ENCODE measurements around the gene JMJD1C. TPM values are rescaled to one million over a fixed set of nuclear protein-coding genes. Genes with fewer than 3 reads are reported as not detected.

JMJD1C gene
- total RNA-seq, 4 donors from 2014 or later = 41.6 to 77.8 (median 56.9) TPM

- no peak for TF ChIP-seq CTCF (IDR thresholded peaks at IDR 0.05)
- no peak for TF ChIP-seq POLR2A (IDR thresholded peaks at IDR 0.05)
- no peaks in the 10 kb centered on the region for H3K9me3 ChIP-seq
- WGBS, 2 donors = 0% methylated on average over 6 of the region's 6 CpGs
- peak overlapping the region; percentile 87 to 97 (median 94) for H3K27ac ChIP-seq
- intact Hi-C loops (cut with DNase I) = no loop called here
- no peaks in the 10 kb centered on the region for H3K36me3 ChIP-seq
- peak overlapping the region; percentile 42 to 72 (median 58) for H3K4me3 ChIP-seq
- H3K27me3 ChIP-seq = no peaks in the 10 kb centered on the region
- peaks cover 1 to 48% (median 17%) of the 10 kb centered on the region in 3 donors for H3K4me1 ChIP-seq
- no peak for DNase-seq
Measured at GRCh38 chr10:63267414-63268148, 198.2 kb downstream of the JMJD1C start.

- Histone ChIP-seq H3K4me3 (peak overlapping the region; percentile 42 to 72 (median 58)), H3K4me1 (peaks cover 3 to 57% (median 21%) of the 10 kb centered on the region in 3 donors), H3K27ac (peak overlapping the region; percentile 87 to 97 (median 94)), H3K36me3 (no peaks in the 10 kb centered on the region), H3K27me3 (no peaks in the 10 kb centered on the region), H3K9me3 (no peaks in the 10 kb centered on the region)
- no peak for DNase-seq
- 0 to 3% methylated on average over 6 of the region's 6 CpGs for WGBS, 2 donors
- TF ChIP-seq CTCF (IDR thresholded peaks at IDR 0.05) (no peak), POLR2A (IDR thresholded peaks at IDR 0.05) (no peak)
- intact Hi-C loops (cut with DNase I) = no loop called here
Measured at GRCh38 chr10:63266391-63267316, 199.1 kb downstream of the JMJD1C start.

GRCh38 chr10:63265683-63266235 lies 200.0 kb downstream of the JMJD1C start:
- no peaks in the 10 kb centered on the region for H3K9me3 ChIP-seq

DNA sequence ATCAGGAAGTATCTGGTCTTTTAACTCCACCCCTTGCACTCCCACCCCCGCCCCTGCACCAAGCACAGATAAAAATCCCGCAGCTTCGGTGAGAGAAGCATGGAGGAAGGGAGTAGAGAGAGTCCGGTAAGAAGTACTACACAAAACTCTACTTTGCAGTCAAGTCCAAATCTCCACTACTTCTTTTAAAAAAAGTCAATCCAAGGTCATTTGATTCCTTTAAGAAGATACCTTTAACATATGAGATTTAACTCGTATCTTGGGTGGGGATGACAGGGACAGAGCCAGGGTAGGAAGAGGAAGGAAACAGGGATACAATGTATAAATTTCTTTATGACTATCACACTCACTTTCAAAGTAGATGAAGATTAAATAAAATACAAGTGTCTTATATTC lies 200.6 kb downstream of the JMJD1C start:
- peaks cover 0 to 5% (median 0%) of the 10 kb centered on the region in 3 donors for H3K36me3 ChIP-seq
- H3K4me1 ChIP-seq = peaks cover 3 to 68% (median 23%) of the 10 kb centered on the region in 3 donors
- no peaks in the 10 kb centered on the region for H3K27me3 ChIP-seq
- H3K27ac ChIP-seq = peak overlapping the region; percentile 81 to 95 (median 90)
- 2% methylated on average over 5 of the region's 5 CpGs for WGBS, 2 donors
- no peaks in the 10 kb centered on the region for H3K9me3 ChIP-seq
- H3K4me3 ChIP-seq = peak overlapping the region; percentile 42 to 72 (median 58)
- TF ChIP-seq CTCF (IDR thresholded peaks at IDR 0.05) (no peak), POLR2A (IDR thresholded peaks at IDR 0.05) (peak in 2 of 4 donors; percentile 24 to 45)
- DNase-seq = no peak
- intact Hi-C loops (cut with DNase I) = no loop called here

More at GRCh38 chr10:63265683-63266235, 200.0 kb downstream of the JMJD1C start:
- intact Hi-C loops (cut with DNase I) = no loop called here
- no peak for DNase-seq
- Histone ChIP-seq H3K4me3 (peak overlapping the region; percentile 42 to 72 (median 58)), H3K4me1 (peaks cover 3 to 66% (median 23%) of the 10 kb centered on the region in 3 donors), H3K36me3 (peaks cover 0 to 5% (median 0%) of the 10 kb centered on the region in 3 donors), H3K27me3 (no peaks in the 10 kb centered on the region), H3K27ac (peak overlapping the region; percentile 87 to 97 (median 94))
- TF ChIP-seq CTCF (IDR thresholded peaks at IDR 0.05) = no peak
- no peak for TF ChIP-seq POLR2A (IDR thresholded peaks at IDR 0.05)
- 8 to 11% methylated on average over 2 of the region's 2 CpGs for WGBS, 2 donors
